ENCODE data around the gene EXPH5.

- TF ChIP-seq, protein P1, sequence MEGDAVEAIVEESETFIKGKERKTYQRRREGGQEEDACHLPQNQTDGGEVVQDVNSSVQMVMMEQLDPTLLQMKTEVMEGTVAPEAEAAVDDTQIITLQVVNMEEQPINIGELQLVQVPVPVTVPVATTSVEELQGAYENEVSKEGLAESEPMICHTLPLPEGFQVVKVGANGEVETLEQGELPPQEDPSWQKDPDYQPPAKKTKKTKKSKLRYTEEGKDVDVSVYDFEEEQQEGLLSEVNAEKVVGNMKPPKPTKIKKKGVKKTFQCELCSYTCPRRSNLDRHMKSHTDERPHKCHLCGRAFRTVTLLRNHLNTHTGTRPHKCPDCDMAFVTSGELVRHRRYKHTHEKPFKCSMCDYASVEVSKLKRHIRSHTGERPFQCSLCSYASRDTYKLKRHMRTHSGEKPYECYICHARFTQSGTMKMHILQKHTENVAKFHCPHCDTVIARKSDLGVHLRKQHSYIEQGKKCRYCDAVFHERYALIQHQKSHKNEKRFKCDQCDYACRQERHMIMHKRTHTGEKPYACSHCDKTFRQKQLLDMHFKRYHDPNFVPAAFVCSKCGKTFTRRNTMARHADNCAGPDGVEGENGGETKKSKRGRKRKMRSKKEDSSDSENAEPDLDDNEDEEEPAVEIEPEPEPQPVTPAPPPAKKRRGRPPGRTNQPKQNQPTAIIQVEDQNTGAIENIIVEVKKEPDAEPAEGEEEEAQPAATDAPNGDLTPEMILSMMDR (IDR thresholded peaks at IDR 0.05; ENCODE audit: low read depth, low read length): no peak
- no peak for TF ChIP-seq POLR2A (IDR thresholded peaks at IDR 0.05; ENCODE audit: extremely low read depth, insufficient read length)
- TF ChIP-seq MYC (IDR thresholded peaks at IDR 0.05; ENCODE audit: low read depth, low read length): no peak
Measured at GRCh38 chr11:108468478-108468864, 125.1 kb downstream of the EXPH5 start.
